CD4-positive, alpha-beta T cell treated with Interleukin-6 for 4 hours (primary cell): Measurements from ENCODE around the gene ORC2.
"Not testable (repeated sequence)": the region's sequence is repeated elsewhere in the genome, so short reads cannot be mapped to it uniquely, and the experiment has no call there.

ENCODE experiments used
- DNase-seq: peaks from one replicate; pipeline ENCODE4 v3.0.0-alpha.2; 2020; ENCODE audit warnings: mixed read lengths

The ORC2 gene

GRCh38 chr2:200930947-200931626 is 32.4 kb downstream of the ORC2 start:
- DNase-seq, result no peak

GRCh38 chr2:200929334-200930249 is 33.9 kb downstream of the ORC2 start:
- DNase-seq, result no peak

- no peak for DNase-seq
Observed at GRCh38 chr2:200922439-200922838, 41.0 kb downstream of the ORC2 start.

- no peak for DNase-seq
Observed at GRCh38 chr2:200913654-200914053, 49.8 kb downstream of the ORC2 start.

GRCh38 chr2:200909958-200910357 is 53.5 kb downstream of the ORC2 start:
- DNase-seq, result no peak

GRCh38 chr2:200905618-200906296 is 57.7 kb downstream of the ORC2 start:
- DNase-seq, result peak; percentile 57

GRCh38 chr2:200901459-200902072 is 61.9 kb downstream of the ORC2 start:
- DNase-seq, result peak; percentile 76

- DNase-seq, result no peak
Observed at GRCh38 chr2:200899482-200899881, 64.0 kb downstream of the ORC2 start.

GRCh38 chr2:200888704-200889625 is 74.5 kb downstream of the ORC2 start, which contains the start of the genes NIF3L1 and PPIL3:
Gene NIF3L1 (plus strand): TSS chr2:200889371. CDS start chr2:200891944, 2,573 bp downstream.
Gene PPIL3 (minus strand): TSS chr2:200889077. CDS start chr2:200887615, 1,462 bp downstream.
- DNase-seq, result peak; percentile 97

- DNase-seq, result not testable (repeated sequence)
Observed at GRCh38 chr2:200881715-200882249, 81.7 kb downstream of the ORC2 start.

- DNase-seq, result no peak
Observed at GRCh38 chr2:200878289-200878880, 85.1 kb downstream of the ORC2 start.

GRCh38 chr2:200877443-200877842 is 86.0 kb downstream of the ORC2 start:
- no peak for DNase-seq

GRCh38 chr2:200873560-200873959 is 89.9 kb downstream of the ORC2 start:
- DNase-seq, result no peak

GRCh38 chr2:200871151-200871550 is 92.3 kb downstream of the ORC2 start:
- DNase-seq, result no peak

- DNase-seq, result no peak
Observed at GRCh38 chr2:200869014-200869413, 94.4 kb downstream of the ORC2 start.

- peak; percentile 98 for DNase-seq
Observed at GRCh38 chr2:200864176-200865034, 99.1 kb downstream of the ORC2 start, which contains the start of gene CLK1. Gene CLK1 (minus strand): TSS chr2:200864658. CDS start chr2:200861862, 2,796 bp downstream.

- DNase-seq, result peak; percentile 21
Observed at GRCh38 chr2:200863782-200864175, 99.7 kb downstream of the ORC2 start.

- DNase-seq, result peak; percentile 47
Observed at GRCh38 chr2:200862532-200863000, 100.9 kb downstream of the ORC2 start.

GRCh38 chr2:200861617-200862155 is 101.8 kb downstream of the ORC2 start:
- DNase-seq, result no peak
